ENCODE measurements around the gene EPB41L1. TPM values are rescaled to one million over a fixed set of nuclear protein-coding genes. Genes with fewer than 3 reads are reported as not detected.

The EPB41L1 gene
- total RNA-seq, 2 donors from 2014 or later: 17.5 to 18.1 TPM

GRCh38 chr20:36274181-36274841, 119.8 kb downstream of the EPB41L1 start:
- no peaks in the 10 kb centered on the region for H3K27me3 ChIP-seq

GRCh38 chr20:36275011-36275410, 120.5 kb downstream of the EPB41L1 start:
- Histone ChIP-seq H3K27me3 (no peaks in the 10 kb centered on the region), H3K9me3 (no peaks in the 10 kb centered on the region)
- DNase-seq (ENCODE audit: low spot score): no peak

More at GRCh38 chr20:36274181-36274841, 119.8 kb downstream of the EPB41L1 start:
- no peak for TF ChIP-seq CTCF (IDR thresholded peaks at IDR 0.05)
- H3K36me3 ChIP-seq: no peaks in the 10 kb centered on the region
- no peak overlapping the region for H3K4me3 ChIP-seq
- no peaks in the 10 kb centered on the region for H3K4me1 ChIP-seq
- H3K9me3 ChIP-seq: no peaks in the 10 kb centered on the region
- no peak for DNase-seq (ENCODE audit: low spot score)
- H3K27ac ChIP-seq: no peak overlapping the region

GRCh38 chr20:36275441-36276189, 121.1 kb downstream of the EPB41L1 start:
- Histone ChIP-seq H3K4me1 (no peaks in the 10 kb centered on the region), H3K27me3 (no peaks in the 10 kb centered on the region), H3K9me3 (no peaks in the 10 kb centered on the region), H3K36me3 (no peaks in the 10 kb centered on the region), H3K27ac (no peak overlapping the region), H3K4me3 (no peak overlapping the region)
- no peak for TF ChIP-seq CTCF (IDR thresholded peaks at IDR 0.05)
- DNase-seq (ENCODE audit: low spot score): no peak

More at GRCh38 chr20:36275011-36275410, 120.5 kb downstream of the EPB41L1 start:
- no peaks in the 10 kb centered on the region for H3K4me1 ChIP-seq
- no peak overlapping the region for H3K27ac ChIP-seq
- no peak for TF ChIP-seq CTCF (IDR thresholded peaks at IDR 0.05)
- H3K36me3 ChIP-seq: no peaks in the 10 kb centered on the region
- H3K4me3 ChIP-seq: no peak overlapping the region

GRCh38 chr20:36277546-36277945, 123.0 kb downstream of the EPB41L1 start:
- no peaks in the 10 kb centered on the region for H3K36me3 ChIP-seq
- no peaks in the 10 kb centered on the region for H3K9me3 ChIP-seq
- no peaks in the 10 kb centered on the region for H3K27me3 ChIP-seq
- no peaks in the 10 kb centered on the region for H3K4me1 ChIP-seq
- H3K27ac ChIP-seq: no peak overlapping the region
- TF ChIP-seq CTCF (IDR thresholded peaks at IDR 0.05): no peak
- no peak overlapping the region for H3K4me3 ChIP-seq
- DNase-seq (ENCODE audit: low spot score): no peak

- H3K36me3 ChIP-seq: no peaks in the 10 kb centered on the region
- no peaks in the 10 kb centered on the region for H3K27me3 ChIP-seq
- no peaks in the 10 kb centered on the region for H3K4me1 ChIP-seq
- H3K27ac ChIP-seq: no peak overlapping the region
- no peak overlapping the region for H3K4me3 ChIP-seq
- no peak for DNase-seq (ENCODE audit: low spot score)
- no peaks in the 10 kb centered on the region for H3K9me3 ChIP-seq
- TF ChIP-seq CTCF (IDR thresholded peaks at IDR 0.05): no peak
These were observed 124.8 kb downstream of the EPB41L1 start for GRCh38 chr20:36279362-36279761.
